ENCODE data around the gene VPS36. TPM values are rescaled to one million over a fixed set of nuclear protein-coding genes. Genes with fewer than 3 reads are reported as not detected.
"Not testable (repeated sequence)": the region's sequence is repeated elsewhere in the genome, so short reads cannot be mapped to it uniquely, and the experiment has no call there.

The VPS36 gene
- polyA plus RNA-seq, 1 donor (not counting 4 experiments of a cell fraction or from before 2014, with no cell fraction given), result 36.5 TPM

- H3K4me2 ChIP-seq (ENCODE audit: control insufficient read depth, extremely low read depth, insufficient read depth, low read depth, low read length); DNase-seq (ENCODE audit: low read depth, low spot score); dilution Hi-C loops (cut with MboI; ENCODE audit: extremely low pct_ligation_motif_present, low sequenced_read_pairs); H3K9me1 ChIP-seq (ENCODE audit: control insufficient read depth, extremely low read depth, insufficient read depth, low read length); H3K27ac ChIP-seq (ENCODE audit: control insufficient read depth, insufficient read depth, low read length); H3K79me2 ChIP-seq (ENCODE audit: control insufficient read depth, insufficient read depth, low read length); H3K9me3 ChIP-seq (ENCODE audit: control insufficient read depth, low read depth, low read length); H4K20me1 ChIP-seq (ENCODE audit: control insufficient read depth, extremely low read depth, insufficient read depth, low read length); H3K27me3 ChIP-seq (ENCODE audit: control insufficient read depth, extremely low read depth, insufficient read depth, low read length); H3K9ac ChIP-seq (ENCODE audit: control insufficient read depth, extremely low read depth, insufficient read depth, low read length); FAIRE-seq; H3K36me3 ChIP-seq (ENCODE audit: control insufficient read depth in 2 of 2, extremely low read depth in 1 of 2, insufficient read depth in 2 of 2, low read length in 2 of 2); H2AFZ ChIP-seq (ENCODE audit: control insufficient read depth, low read length); H3K4me3 ChIP-seq (ENCODE audit: control insufficient read depth in 2 of 3, extremely low read depth in 1 of 3, insufficient read depth in 2 of 3, low read depth in 1 of 3, low read length in 3 of 3); H3K4me1 ChIP-seq (ENCODE audit: control insufficient read depth, extremely low read depth, insufficient read depth, low read length): not testable (repeated sequence)
Observed at GRCh38 chr13:52488763-52489162, 38.3 kb upstream of the VPS36 start.

- H3K27me3 ChIP-seq (ENCODE audit: control insufficient read depth, extremely low read depth, insufficient read depth, low read length); H3K9me1 ChIP-seq (ENCODE audit: control insufficient read depth, extremely low read depth, insufficient read depth, low read length); H3K79me2 ChIP-seq (ENCODE audit: control insufficient read depth, insufficient read depth, low read length); H3K4me3 ChIP-seq (ENCODE audit: control insufficient read depth in 2 of 3, extremely low read depth in 1 of 3, insufficient read depth in 2 of 3, low read depth in 1 of 3, low read length in 3 of 3); H3K9me3 ChIP-seq (ENCODE audit: control insufficient read depth, low read depth, low read length); H3K36me3 ChIP-seq (ENCODE audit: control insufficient read depth in 2 of 2, extremely low read depth in 1 of 2, insufficient read depth in 2 of 2, low read length in 2 of 2); FAIRE-seq; dilution Hi-C loops (cut with MboI; ENCODE audit: extremely low pct_ligation_motif_present, low sequenced_read_pairs); DNase-seq (ENCODE audit: low read depth, low spot score); H3K9ac ChIP-seq (ENCODE audit: control insufficient read depth, extremely low read depth, insufficient read depth, low read length); H3K4me2 ChIP-seq (ENCODE audit: control insufficient read depth, extremely low read depth, insufficient read depth, low read depth, low read length); H3K4me1 ChIP-seq (ENCODE audit: control insufficient read depth, extremely low read depth, insufficient read depth, low read length); H2AFZ ChIP-seq (ENCODE audit: control insufficient read depth, low read length); H4K20me1 ChIP-seq (ENCODE audit: control insufficient read depth, extremely low read depth, insufficient read depth, low read length); H3K27ac ChIP-seq (ENCODE audit: control insufficient read depth, insufficient read depth, low read length): not testable (repeated sequence)
Observed at GRCh38 chr13:52487078-52487477, 36.6 kb upstream of the VPS36 start.

- H2AFZ ChIP-seq (ENCODE audit: control insufficient read depth, low read length); FAIRE-seq; dilution Hi-C loops (cut with MboI; ENCODE audit: extremely low pct_ligation_motif_present, low sequenced_read_pairs); H3K27me3 ChIP-seq (ENCODE audit: control insufficient read depth, extremely low read depth, insufficient read depth, low read length); H4K20me1 ChIP-seq (ENCODE audit: control insufficient read depth, extremely low read depth, insufficient read depth, low read length); H3K27ac ChIP-seq (ENCODE audit: control insufficient read depth, insufficient read depth, low read length); H3K36me3 ChIP-seq (ENCODE audit: control insufficient read depth in 2 of 2, extremely low read depth in 1 of 2, insufficient read depth in 2 of 2, low read length in 2 of 2); H3K79me2 ChIP-seq (ENCODE audit: control insufficient read depth, insufficient read depth, low read length); DNase-seq (ENCODE audit: low read depth, low spot score); H3K9me1 ChIP-seq (ENCODE audit: control insufficient read depth, extremely low read depth, insufficient read depth, low read length); H3K9ac ChIP-seq (ENCODE audit: control insufficient read depth, extremely low read depth, insufficient read depth, low read length); H3K4me3 ChIP-seq (ENCODE audit: control insufficient read depth in 2 of 3, extremely low read depth in 1 of 3, insufficient read depth in 2 of 3, low read depth in 1 of 3, low read length in 3 of 3); H3K4me1 ChIP-seq (ENCODE audit: control insufficient read depth, extremely low read depth, insufficient read depth, low read length); H3K9me3 ChIP-seq (ENCODE audit: control insufficient read depth, low read depth, low read length); H3K4me2 ChIP-seq (ENCODE audit: control insufficient read depth, extremely low read depth, insufficient read depth, low read depth, low read length): not testable (repeated sequence)
Observed at GRCh38 chr13:52480677-52481428, 30.4 kb upstream of the VPS36 start.

DNA sequence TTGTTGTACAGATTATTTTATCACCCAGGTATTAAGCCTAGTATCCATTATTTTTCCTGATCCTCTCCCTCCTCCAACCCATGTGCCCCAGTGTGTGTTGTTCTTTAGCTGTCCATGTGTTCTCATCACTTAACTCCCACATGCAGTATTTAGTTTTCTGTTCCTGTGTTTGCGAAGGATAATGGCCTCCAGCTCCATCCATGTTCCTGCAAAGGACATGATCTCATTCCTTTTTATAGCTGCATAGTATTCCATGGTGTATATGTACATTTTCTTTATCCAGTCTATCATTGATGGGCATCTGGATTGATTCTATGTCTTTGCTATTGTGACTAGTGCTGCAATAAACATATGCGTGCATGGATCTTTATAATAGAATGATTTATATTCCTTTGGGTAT, 18.1 kb upstream of the VPS36 start:
- H4K20me1 ChIP-seq (ENCODE audit: control insufficient read depth, extremely low read depth, insufficient read depth, low read length); dilution Hi-C loops (cut with MboI; ENCODE audit: extremely low pct_ligation_motif_present, low sequenced_read_pairs); H3K4me1 ChIP-seq (ENCODE audit: control insufficient read depth, extremely low read depth, insufficient read depth, low read length); H3K9me3 ChIP-seq (ENCODE audit: control insufficient read depth, low read depth, low read length); H3K27me3 ChIP-seq (ENCODE audit: control insufficient read depth, extremely low read depth, insufficient read depth, low read length); H3K27ac ChIP-seq (ENCODE audit: control insufficient read depth, insufficient read depth, low read length); FAIRE-seq; H2AFZ ChIP-seq (ENCODE audit: control insufficient read depth, low read length); H3K9ac ChIP-seq (ENCODE audit: control insufficient read depth, extremely low read depth, insufficient read depth, low read length); H3K9me1 ChIP-seq (ENCODE audit: control insufficient read depth, extremely low read depth, insufficient read depth, low read length); H3K4me2 ChIP-seq (ENCODE audit: control insufficient read depth, extremely low read depth, insufficient read depth, low read depth, low read length); DNase-seq (ENCODE audit: low read depth, low spot score); H3K4me3 ChIP-seq (ENCODE audit: control insufficient read depth in 2 of 3, extremely low read depth in 1 of 3, insufficient read depth in 2 of 3, low read depth in 1 of 3, low read length in 3 of 3): not testable (repeated sequence)
- Histone ChIP-seq H3K36me3 (ENCODE audit: control insufficient read depth in 2 of 2, extremely low read depth in 1 of 2, insufficient read depth in 2 of 2, low read length in 2 of 2) (peaks cover 8 to 17% of the 10 kb centered on the region in 2 experiments), H3K79me2 (ENCODE audit: control insufficient read depth, insufficient read depth, low read length) (peaks cover 10% of the 10 kb centered on the region)
